GM20000 (cell line): ENCODE data around the gene ALPG.
"Not testable (repeated sequence)": the region's sequence is repeated elsewhere in the genome, so short reads cannot be mapped to it uniquely, and the experiment has no call there.

Experiments
- DNase-seq: peaks from one replicate; pipeline ENCODE4 v3.0.0; 2012; ENCODE audit warnings: low spot score
- CTCF ChIP-seq: IDR thresholded peaks from 2 replicates; pipeline ENCODE4 v1.5.1; 2012; ENCODE audit warnings: mild to moderate bottlenecking, control low read depth; ENCODE audit errors: extremely low read depth, missing control alignments

Gene ALPG

DNA sequence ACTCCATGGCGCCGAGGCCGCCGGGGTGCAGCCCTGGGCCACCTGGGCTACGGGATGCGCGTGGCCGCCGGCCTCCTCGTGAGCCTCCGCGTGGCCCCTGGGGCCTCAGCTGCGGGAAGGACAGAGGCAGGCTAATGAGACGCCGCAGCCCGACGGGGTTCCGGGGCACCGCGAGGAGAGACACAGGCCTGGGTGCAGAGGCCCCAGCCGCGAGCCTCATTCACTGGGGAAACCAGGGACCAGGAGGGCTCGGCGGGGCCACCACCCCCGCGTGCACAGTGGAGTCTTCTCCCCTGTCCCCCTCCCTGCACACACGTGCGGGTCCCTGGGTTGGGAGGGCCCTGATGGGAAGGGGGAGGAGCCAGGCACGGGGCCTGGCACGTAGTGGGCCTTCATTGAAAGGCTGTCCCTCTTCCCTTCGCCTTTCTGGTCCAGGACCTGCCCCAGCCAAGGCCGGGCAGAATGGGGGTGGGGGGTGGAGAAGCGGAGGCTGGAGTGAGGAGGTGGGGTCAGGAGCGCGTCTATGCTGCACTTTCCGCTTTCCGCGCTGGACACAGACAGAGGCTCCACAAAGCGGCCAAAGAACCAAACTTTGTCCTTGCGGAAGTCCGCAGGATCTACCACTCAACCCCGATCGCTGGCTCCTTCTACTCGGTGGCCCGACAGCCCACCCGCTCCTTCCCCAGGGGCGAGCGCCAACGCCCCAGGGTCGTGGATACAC is 19.0 kb upstream of the ALPG start:
- no peak for DNase-seq
- no peak for TF ChIP-seq CTCF

DNA sequence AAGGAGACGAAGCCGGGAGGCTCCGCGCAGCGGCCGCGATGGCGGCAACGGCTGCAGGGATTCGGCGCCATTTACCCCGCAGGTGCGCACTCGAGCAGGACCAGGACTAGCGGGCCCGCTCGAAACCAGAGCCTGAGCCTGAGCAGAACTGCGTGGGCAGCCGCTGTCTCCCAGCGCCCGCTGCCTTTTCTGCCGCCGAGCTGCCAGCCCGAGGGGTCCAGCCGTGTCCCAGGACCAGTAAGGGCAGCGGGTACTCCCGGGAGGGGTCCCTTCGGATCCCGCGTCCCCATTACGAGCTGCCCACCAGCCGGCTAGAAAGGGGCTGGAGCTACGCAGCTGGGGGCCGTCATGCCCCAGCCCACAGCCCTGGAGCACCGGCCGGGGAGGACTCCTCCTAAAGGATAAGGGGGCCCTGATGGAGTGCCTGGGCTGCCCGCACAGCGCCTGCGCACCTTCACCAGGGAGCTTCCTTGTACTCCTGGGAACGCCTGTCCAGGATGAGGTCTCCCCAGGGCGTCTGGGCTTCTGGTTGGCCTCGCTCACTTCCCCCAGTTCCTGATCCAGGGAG is 18.2 kb upstream of the ALPG start:
- no peak for DNase-seq
- no peak for TF ChIP-seq CTCF

DNA sequence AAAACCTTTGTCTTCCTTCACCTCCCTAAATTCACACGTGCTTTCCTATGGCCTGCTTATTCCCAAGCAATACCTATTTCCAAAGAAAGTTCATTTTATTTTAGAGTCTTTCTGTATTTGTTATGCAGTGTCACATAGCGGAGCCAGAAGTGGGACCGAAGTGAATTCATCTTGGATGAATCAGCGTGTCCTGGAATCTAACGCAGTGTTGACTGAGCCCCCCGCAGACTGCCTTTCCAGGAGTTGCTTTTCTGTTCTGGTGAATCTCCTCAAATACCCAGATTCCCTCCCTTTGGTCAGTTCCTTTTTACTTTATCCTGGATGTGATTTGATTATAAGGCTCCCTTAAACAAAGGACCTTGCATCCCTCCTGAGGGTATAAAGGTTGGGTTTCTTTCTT is 17.3 kb upstream of the ALPG start:
- TF ChIP-seq CTCF = no peak
- no peak for DNase-seq

- no peak for TF ChIP-seq CTCF
- DNase-seq = no peak
Observed at GRCh38 chr2:232390661-232391060, 16.0 kb upstream of the ALPG start.

DNA sequence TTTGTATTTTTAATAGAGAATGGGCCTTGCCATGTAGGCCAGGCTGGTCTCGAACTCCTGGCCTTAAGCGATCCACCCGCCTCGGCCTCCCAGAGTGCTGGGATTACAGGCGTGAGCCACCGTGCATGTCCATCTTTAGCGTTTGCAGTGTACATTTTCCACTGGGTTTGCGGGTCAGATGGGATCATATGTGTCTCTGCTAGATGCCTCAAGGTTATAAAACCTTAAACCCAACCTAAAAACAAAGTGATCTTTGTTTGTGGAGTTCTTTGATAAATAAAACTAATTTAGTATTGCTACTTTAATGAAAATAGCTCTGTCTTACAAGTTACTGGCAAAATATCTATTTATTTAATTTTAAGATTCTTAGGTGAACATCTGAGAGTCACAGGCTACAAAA is 13.1 kb upstream of the ALPG start:
- DNase-seq = no peak
- no peak for TF ChIP-seq CTCF

DNA sequence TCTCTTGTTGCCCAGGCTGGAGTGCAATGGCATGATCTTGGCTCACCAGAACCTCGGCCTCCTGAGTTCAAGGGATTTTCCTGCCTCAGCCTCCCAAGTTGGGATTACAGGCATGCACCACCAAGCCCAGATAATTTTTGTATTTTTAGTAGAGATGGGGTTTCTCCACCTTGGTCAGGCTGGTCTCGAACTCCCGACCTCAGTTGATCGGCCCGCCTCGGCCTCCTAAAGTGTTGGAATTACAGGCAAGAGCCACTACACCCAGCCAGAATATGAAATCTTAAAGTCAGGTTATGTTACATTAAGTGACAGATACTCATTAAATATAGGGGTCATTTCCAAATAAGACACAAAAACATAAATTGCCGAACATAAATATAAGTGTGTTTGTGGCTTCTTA is 12.2 kb upstream of the ALPG start:
- DNase-seq = not testable (repeated sequence)

GRCh38 chr2:232395586-232395985 is 11.1 kb upstream of the ALPG start:
- no peak for DNase-seq
- TF ChIP-seq CTCF = no peak

DNA sequence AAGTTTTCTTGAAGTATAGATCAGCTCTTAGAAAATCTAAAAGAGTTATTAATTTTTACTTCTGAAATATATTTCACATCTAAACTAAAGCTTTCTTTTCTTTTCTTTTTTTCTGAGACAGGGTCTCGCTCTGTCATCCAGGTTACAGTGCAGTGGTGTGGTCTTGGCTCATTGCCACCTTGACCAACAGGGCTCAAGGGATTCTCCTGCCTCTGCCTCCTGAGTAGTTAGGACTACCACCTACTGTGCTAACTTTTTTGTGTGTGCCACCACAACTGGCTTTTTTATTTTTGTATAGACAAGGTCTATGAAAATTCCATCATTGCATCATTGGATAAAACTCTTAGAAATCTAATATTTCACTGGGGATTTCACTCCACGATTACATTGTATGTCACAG is 10.0 kb upstream of the ALPG start:
- DNase-seq = no peak
- TF ChIP-seq CTCF = no peak
